SK-N-SH (cell line): Measurements from ENCODE around the gene MOSPD2.

Experiments
- CTCF ChIP-seq: fragments of 200-600 bp; sonication (generic); IDR thresholded peaks from 2 replicates; pipeline ENCODE4 v1.6.1; 2017; ENCODE audit warnings: antibody characterized with exemption, mild to moderate bottlenecking, moderate library complexity
- EZH2phosphoT487 ChIP-seq: fragments of 200-600 bp; sonication (generic); IDR thresholded peaks from 2 replicates; pipeline ENCODE4 v1.6.1; 2017; ENCODE audit warnings: low read depth, mixed run types, mild to moderate bottlenecking, antibody characterized with exemption, moderate library complexity, borderline replicate concordance
- GATA2 ChIP-seq: sonication (generic); formaldehyde crosslinking; IDR thresholded peaks from 2 replicates; pipeline ENCODE4 v1.5.0; 2020; ENCODE audit warnings: mild to moderate bottlenecking, missing genetic modification reagents
- MAX ChIP-seq: IDR thresholded peaks from 2 replicates; pipeline ENCODE4 v1.4.0; 2012; ENCODE audit warnings: low read depth
- PBX3 ChIP-seq: IDR thresholded peaks from 2 replicates; pipeline ENCODE4; 2012
- POLR2AphosphoS5 ChIP-seq: IDR thresholded peaks from 2 replicates; pipeline ENCODE4 v1.6.1; 2012; ENCODE audit warnings: low read depth, low read length
- RAD21 ChIP-seq: IDR thresholded peaks from 2 replicates; pipeline ENCODE4 v1.6.1; 2012; ENCODE audit warnings: mild to moderate bottlenecking, low read length
- RCOR1 ChIP-seq: fragments of 150-350 bp; IDR thresholded peaks from 2 replicates; pipeline ENCODE4 v1.6.1; 2017; ENCODE audit warnings: antibody characterized with exemption, low read length
- USF2 ChIP-seq: fragments of 150-350 bp; IDR thresholded peaks from 2 replicates; pipeline ENCODE4 v1.6.1; 2017; ENCODE audit warnings: antibody characterized with exemption, low read length, low read depth, borderline replicate concordance

GRCh38 chrX:14964500-14964899 is 91.3 kb downstream of the MOSPD2 start:
- no peak for TF ChIP-seq GATA2 (CRISPR knock-in tag)
- TF ChIP-seq CTCF, result peak; percentile 37
- no peak for TF ChIP-seq EZH2phosphoT487
- no peak for TF ChIP-seq USF2
- TF ChIP-seq RCOR1, result no peak
- no peak for TF ChIP-seq PBX3
- TF ChIP-seq POLR2AphosphoS5, result no peak
- peak; percentile 21; the same call in 1 of the 2 replicates for TF ChIP-seq RAD21
- no peak for TF ChIP-seq MAX
